GM19025 (cell line): Measurements from ENCODE around the gene PMF1.
"Not testable (repeated sequence)": the region's sequence is repeated elsewhere in the genome, so short reads cannot be mapped to it uniquely, and the experiment has no call there.

Source experiments
- ATAC-seq: cut with Tn5 transposase; IDR thresholded peaks from one replicate; pipeline ENCODE4 v1.9.1; 2021; ENCODE audit warnings: mild to moderate bottlenecking, low read depth, moderate library complexity; ENCODE audit not compliant: unreplicated experiment

The PMF1 gene

GRCh38 chr1:156195853-156196252, 17.0 kb upstream of the PMF1 start:
- no peak for ATAC-seq

GRCh38 chr1:156196445-156196844, 16.4 kb upstream of the PMF1 start:
- no peak for ATAC-seq

- no peak for ATAC-seq
Observed at GRCh38 chr1:156198831-156199349, 13.9 kb upstream of the PMF1 start.

- ATAC-seq = no peak
Observed at GRCh38 chr1:156200044-156200443, 12.8 kb upstream of the PMF1 start.

GRCh38 chr1:156203331-156203730, 9.5 kb upstream of the PMF1 start:
- ATAC-seq = no peak

- no peak for ATAC-seq
Observed at GRCh38 chr1:156204686-156205085, 8.1 kb upstream of the PMF1 start.

GRCh38 chr1:156211243-156211642, 1.6 kb upstream of the PMF1 start:
- ATAC-seq = no peak

- no peak for ATAC-seq
Observed at GRCh38 chr1:156212130-156212529, 677 bp upstream of the PMF1 start.

GRCh38 chr1:156213644-156213966, 798 bp downstream of the PMF1 start:
- no peak for ATAC-seq

- no peak for ATAC-seq
Observed at GRCh38 chr1:156214024-156214748, 1.4 kb downstream of the PMF1 start.

GRCh38 chr1:156216361-156217086, 3.7 kb downstream of the PMF1 start:
- not testable (repeated sequence) for ATAC-seq

GRCh38 chr1:156217871-156218270, 5.1 kb downstream of the PMF1 start:
- ATAC-seq = no peak

GRCh38 chr1:156220226-156220625, 7.4 kb downstream of the PMF1 start:
- ATAC-seq = no peak

GRCh38 chr1:156221986-156222692, 9.3 kb downstream of the PMF1 start:
- ATAC-seq = no peak

GRCh38 chr1:156225677-156226014, 12.8 kb downstream of the PMF1 start:
- no peak for ATAC-seq

GRCh38 chr1:156226116-156226538, 13.3 kb downstream of the PMF1 start:
- peak; percentile 60 for ATAC-seq

GRCh38 chr1:156226782-156227181, 14.0 kb downstream of the PMF1 start:
- no peak for ATAC-seq

GRCh38 chr1:156228501-156228900, 15.7 kb downstream of the PMF1 start:
- ATAC-seq = no peak

- ATAC-seq = no peak
Observed at GRCh38 chr1:156229809-156230472, 17.1 kb downstream of the PMF1 start.

GRCh38 chr1:156230473-156230837, 17.6 kb downstream of the PMF1 start:
- no peak for ATAC-seq
